Measurements from ENCODE around the gene SOX11. TPM values are rescaled to one million over a fixed set of nuclear protein-coding genes. Genes with fewer than 3 reads are reported as not detected.

SOX11 gene
- polyA plus RNA-seq, 1 donor (not counting 4 experiments of a cell fraction or from before 2014, with no cell fraction given) = not detected

DNA sequence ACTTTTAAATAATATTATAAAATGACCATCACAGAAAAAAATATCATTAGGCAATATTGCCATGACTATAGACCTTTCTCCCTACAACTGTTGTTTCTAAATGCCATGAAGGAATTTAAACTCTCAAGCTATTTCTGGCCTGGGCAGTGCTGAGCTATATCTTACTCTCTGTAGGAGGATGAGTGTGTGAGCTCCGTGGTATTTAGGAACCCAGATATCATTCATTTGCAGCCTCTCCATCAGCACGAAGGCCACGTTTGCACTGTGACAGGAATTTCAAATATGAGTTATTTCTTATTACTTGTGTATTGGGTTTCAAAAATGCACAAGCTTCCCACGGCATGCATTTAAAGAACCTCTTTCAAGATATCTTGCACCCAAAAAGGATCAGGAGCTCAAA lies 35.0 kb upstream of the SOX11 start:
- Histone ChIP-seq H3K27ac (ENCODE audit: control insufficient read depth, insufficient read depth, low read length) (no peak overlapping the region), H2AFZ (ENCODE audit: control insufficient read depth, low read length) (no peak overlapping the region), H3K9me1 (ENCODE audit: control insufficient read depth, extremely low read depth, insufficient read depth, low read length) (no peaks in the 10 kb centered on the region), H4K20me1 (ENCODE audit: control insufficient read depth, extremely low read depth, insufficient read depth, low read length) (no peaks in the 10 kb centered on the region), H3K79me2 (ENCODE audit: control insufficient read depth, insufficient read depth, low read length) (no peaks in the 10 kb centered on the region), H3K4me2 (ENCODE audit: control insufficient read depth, extremely low read depth, insufficient read depth, low read depth, low read length) (no peak overlapping the region), H3K9me3 (ENCODE audit: control insufficient read depth, low read depth, low read length) (no peaks in the 10 kb centered on the region), H3K9ac (ENCODE audit: control insufficient read depth, extremely low read depth, insufficient read depth, low read length) (no peak overlapping the region), H3K27me3 (ENCODE audit: control insufficient read depth, extremely low read depth, insufficient read depth, low read length) (no peaks in the 10 kb centered on the region), H3K4me3 (ENCODE audit: control insufficient read depth in 2 of 3, extremely low read depth in 1 of 3, insufficient read depth in 2 of 3, low read depth in 1 of 3, low read length in 3 of 3) (no peak overlapping the region), H3K4me1 (ENCODE audit: control insufficient read depth, extremely low read depth, insufficient read depth, low read length) (no peaks in the 10 kb centered on the region), H3K36me3 (ENCODE audit: control insufficient read depth in 2 of 2, extremely low read depth in 1 of 2, insufficient read depth in 2 of 2, low read length in 2 of 2) (no peaks in the 10 kb centered on the region)
- DNase-seq (ENCODE audit: low read depth, low spot score) = no peak
- no peak for FAIRE-seq
- no peak for TF ChIP-seq EZH2 (IDR thresholded peaks at IDR 0.05; ENCODE audit: low read length)
- dilution Hi-C loops (cut with MboI; ENCODE audit: extremely low pct_ligation_motif_present, low sequenced_read_pairs) = no loop called here

GRCh38 chr2:5660591-5660990 lies 31.6 kb upstream of the SOX11 start:
- H3K79me2 ChIP-seq (ENCODE audit: control insufficient read depth, insufficient read depth, low read length) = no peaks in the 10 kb centered on the region
- H3K9me3 ChIP-seq (ENCODE audit: control insufficient read depth, low read depth, low read length) = peaks cover 2% of the 10 kb centered on the region
- no peak for TF ChIP-seq EZH2 (IDR thresholded peaks at IDR 0.05; ENCODE audit: low read length)
- TF ChIP-seq, protein P1, sequence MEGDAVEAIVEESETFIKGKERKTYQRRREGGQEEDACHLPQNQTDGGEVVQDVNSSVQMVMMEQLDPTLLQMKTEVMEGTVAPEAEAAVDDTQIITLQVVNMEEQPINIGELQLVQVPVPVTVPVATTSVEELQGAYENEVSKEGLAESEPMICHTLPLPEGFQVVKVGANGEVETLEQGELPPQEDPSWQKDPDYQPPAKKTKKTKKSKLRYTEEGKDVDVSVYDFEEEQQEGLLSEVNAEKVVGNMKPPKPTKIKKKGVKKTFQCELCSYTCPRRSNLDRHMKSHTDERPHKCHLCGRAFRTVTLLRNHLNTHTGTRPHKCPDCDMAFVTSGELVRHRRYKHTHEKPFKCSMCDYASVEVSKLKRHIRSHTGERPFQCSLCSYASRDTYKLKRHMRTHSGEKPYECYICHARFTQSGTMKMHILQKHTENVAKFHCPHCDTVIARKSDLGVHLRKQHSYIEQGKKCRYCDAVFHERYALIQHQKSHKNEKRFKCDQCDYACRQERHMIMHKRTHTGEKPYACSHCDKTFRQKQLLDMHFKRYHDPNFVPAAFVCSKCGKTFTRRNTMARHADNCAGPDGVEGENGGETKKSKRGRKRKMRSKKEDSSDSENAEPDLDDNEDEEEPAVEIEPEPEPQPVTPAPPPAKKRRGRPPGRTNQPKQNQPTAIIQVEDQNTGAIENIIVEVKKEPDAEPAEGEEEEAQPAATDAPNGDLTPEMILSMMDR (optimal IDR thresholded peaks at IDR 0.05 in 1 of 3, IDR thresholded peaks at IDR 0.05 in 1 of 3, conservative IDR thresholded peaks at IDR 0.05 in 1 of 3; ENCODE audit: extremely low read depth in 1 of 3, insufficient read depth in 2 of 3, low read length in 3 of 3) = no peak
- no peaks in the 10 kb centered on the region for H3K27me3 ChIP-seq (ENCODE audit: control insufficient read depth, extremely low read depth, insufficient read depth, low read length)
- H3K9ac ChIP-seq (ENCODE audit: control insufficient read depth, extremely low read depth, insufficient read depth, low read length) = no peak overlapping the region
- H3K36me3 ChIP-seq (ENCODE audit: control insufficient read depth in 2 of 2, extremely low read depth in 1 of 2, insufficient read depth in 2 of 2, low read length in 2 of 2) = no peaks in the 10 kb centered on the region
- H3K4me2 ChIP-seq (ENCODE audit: control insufficient read depth, extremely low read depth, insufficient read depth, low read depth, low read length) = no peak overlapping the region
- H3K27ac ChIP-seq (ENCODE audit: control insufficient read depth, insufficient read depth, low read length) = no peak overlapping the region
- no peaks in the 10 kb centered on the region for H3K9me1 ChIP-seq (ENCODE audit: control insufficient read depth, extremely low read depth, insufficient read depth, low read length)
- FAIRE-seq (no peak), DNase-seq (ENCODE audit: low read depth, low spot score) (no peak)
- no peak overlapping the region for H2AFZ ChIP-seq (ENCODE audit: control insufficient read depth, low read length)
- dilution Hi-C loops (cut with MboI; ENCODE audit: extremely low pct_ligation_motif_present, low sequenced_read_pairs) = no loop called here
- H3K4me1 ChIP-seq (ENCODE audit: control insufficient read depth, extremely low read depth, insufficient read depth, low read length) = no peaks in the 10 kb centered on the region
- H3K4me3 ChIP-seq (ENCODE audit: control insufficient read depth in 2 of 3, extremely low read depth in 1 of 3, insufficient read depth in 2 of 3, low read depth in 1 of 3, low read length in 3 of 3) = no peak overlapping the region
- no peaks in the 10 kb centered on the region for H4K20me1 ChIP-seq (ENCODE audit: control insufficient read depth, extremely low read depth, insufficient read depth, low read length)

GRCh38 chr2:5661362-5661761 lies 30.8 kb upstream of the SOX11 start:
- no peak for DNase-seq (ENCODE audit: low read depth, low spot score)
- Histone ChIP-seq H3K4me3 (ENCODE audit: control insufficient read depth in 2 of 3, extremely low read depth in 1 of 3, insufficient read depth in 2 of 3, low read depth in 1 of 3, low read length in 3 of 3) (no peak overlapping the region), H2AFZ (ENCODE audit: control insufficient read depth, low read length) (no peak overlapping the region), H3K9ac (ENCODE audit: control insufficient read depth, extremely low read depth, insufficient read depth, low read length) (no peak overlapping the region), H3K9me1 (ENCODE audit: control insufficient read depth, extremely low read depth, insufficient read depth, low read length) (no peaks in the 10 kb centered on the region), H3K27ac (ENCODE audit: control insufficient read depth, insufficient read depth, low read length) (no peak overlapping the region), H3K4me2 (ENCODE audit: control insufficient read depth, extremely low read depth, insufficient read depth, low read depth, low read length) (no peak overlapping the region), H4K20me1 (ENCODE audit: control insufficient read depth, extremely low read depth, insufficient read depth, low read length) (no peaks in the 10 kb centered on the region), H3K27me3 (ENCODE audit: control insufficient read depth, extremely low read depth, insufficient read depth, low read length) (no peaks in the 10 kb centered on the region), H3K36me3 (ENCODE audit: control insufficient read depth in 2 of 2, extremely low read depth in 1 of 2, insufficient read depth in 2 of 2, low read length in 2 of 2) (no peaks in the 10 kb centered on the region), H3K4me1 (ENCODE audit: control insufficient read depth, extremely low read depth, insufficient read depth, low read length) (no peaks in the 10 kb centered on the region), H3K79me2 (ENCODE audit: control insufficient read depth, insufficient read depth, low read length) (no peaks in the 10 kb centered on the region), H3K9me3 (ENCODE audit: control insufficient read depth, low read depth, low read length) (peaks cover 2% of the 10 kb centered on the region)
- TF ChIP-seq, protein P1 (optimal IDR thresholded peaks at IDR 0.05 in 1 of 3, IDR thresholded peaks at IDR 0.05 in 1 of 3, conservative IDR thresholded peaks at IDR 0.05 in 1 of 3; ENCODE audit: extremely low read depth in 1 of 3, insufficient read depth in 2 of 3, low read length in 3 of 3) = no peak
- no peak for TF ChIP-seq EZH2 (IDR thresholded peaks at IDR 0.05; ENCODE audit: low read length)
- dilution Hi-C loops (cut with MboI; ENCODE audit: extremely low pct_ligation_motif_present, low sequenced_read_pairs) = no loop called here
- FAIRE-seq = no peak

All from keratinocyte (primary cell).